CD4-positive, alpha-beta T cell (primary cell): ENCODE results near the gene SIX1. TPM values are rescaled to one million over a fixed set of nuclear protein-coding genes. Genes with fewer than 3 reads are reported as not detected.

Experiments
- ATAC-seq: fragments of 200-7000 bp; cut with Tn5 transposase; one replicate; pipeline ENCODE4 v1.10.0; 2022; ENCODE audit warnings: mild to moderate bottlenecking; ENCODE audit not compliant: poor library complexity
- CTCF ChIA-PET: fragments of 350-600 bp; sonication (Branson Sonifier 250); formaldehyde crosslinking; loops from one replicate; lab custom pipeline; 2021; ENCODE audit warnings: antibody characterized with exemption, inconsistent platforms; lab: Charles Lee
- POLR2A ChIA-PET: fragments of 350-600 bp; sonication (Branson Sonifier 250); formaldehyde crosslinking; loops from one replicate; lab custom pipeline; 2021; ENCODE audit warnings: antibody characterized with exemption, inconsistent platforms; lab: Charles Lee
- DNase-seq, 14 experiments: peaks; one replicate each; pipeline ENCODE4 v3.0.0-alpha.2; 2013 to 2020; ENCODE audit warnings: mixed read lengths in 2 of 14
- H3K27ac ChIP-seq, 2 donors: one replicate each; pipeline versions ENCODE4 v1.5.1 to v1.7.0; 2013; ENCODE audit warnings: low read length in 2 of 2, low read depth in 1 of 2, mild to moderate bottlenecking in 1 of 2
- H3K27me3 ChIP-seq, 2 experiments: 1 replicate in 1 of 2; 2 replicates in 1 of 2; pipeline versions ENCODE4 v1.6.1 to v1.7.0; 2013; ENCODE audit warnings: low read length in 2 of 2, control low read depth in 1 of 2, mild to moderate bottlenecking in 1 of 2, moderate library complexity in 1 of 2; ENCODE audit not compliant: insufficient read depth in 2 of 2, control insufficient read depth in 1 of 2
- H3K36me3 ChIP-seq: one replicate; pipeline ENCODE4 v1.6.1; 2013; ENCODE audit warnings: low read length, control low read depth; ENCODE audit not compliant: insufficient read depth
- H3K4me1 ChIP-seq: one replicate; pipeline ENCODE4 v1.6.1; 2013; ENCODE audit warnings: low read length, control low read depth; ENCODE audit not compliant: insufficient read depth
- H3K4me3 ChIP-seq: one replicate; pipeline ENCODE4 v1.5.1; 2013; ENCODE audit warnings: mild to moderate bottlenecking, low read length, moderate library complexity
- H3K9me3 ChIP-seq, 2 experiments: 1 replicate in 1 of 2; 2 replicates in 1 of 2; pipeline versions ENCODE4 v1.6.1 to v1.7.0; 2013; ENCODE audit warnings: low read length in 2 of 2, mild to moderate bottlenecking in 2 of 2, control low read depth in 1 of 2, moderate library complexity in 1 of 2; ENCODE audit not compliant: control insufficient read depth in 1 of 2, insufficient read depth in 1 of 2
- H3K27ac Mint-ChIP-seq: one replicate; pipeline ENCODE4 v1.8.0; 2020; ENCODE audit warnings: mixed read lengths
- H3K27me3 Mint-ChIP-seq: one replicate; pipeline ENCODE4 v1.8.0; 2021; ENCODE audit warnings: mixed read lengths
- H3K36me3 Mint-ChIP-seq: one replicate; pipeline ENCODE4 v1.8.0; 2021; ENCODE audit warnings: low read depth, mixed read lengths
- H3K4me1 Mint-ChIP-seq: one replicate; pipeline ENCODE4 v1.8.0; 2021; ENCODE audit warnings: low read depth, mixed read lengths
- H3K4me3 Mint-ChIP-seq: one replicate; pipeline ENCODE4 v1.8.0; 2020; ENCODE audit warnings: mild to moderate bottlenecking, mixed read lengths
- H3K9me3 Mint-ChIP-seq: one replicate; pipeline ENCODE4 v1.8.0; 2020; ENCODE audit warnings: mixed read lengths
- intact Hi-C, 2 experiments: fragments of 100-400 bp; cut with DNase I in 1 of 2; cut with micrococcal nuclease in 1 of 2; formaldehyde crosslinking; loops; one replicate each; pipeline versions ENCODE4 v1.15.1 to v1.9.0; 2023 to 2025; cut with DNase I, micrococcal nuclease
- total RNA-seq, 174 experiments: library from RNA in 2 of 174; stranded (reverse) in 2 of 174; gene quantifications; one replicate each; pipeline ENCODE4 v1.2.3 and lab custom pipeline; 2021 to 2026
- TF ChIP-seq, protein P1 (sequence below): fragments of 200-600 bp; IDR thresholded peaks from one replicate; pipeline ENCODE4 v1.8.0; 2022; ENCODE audit warnings: antibody characterized with exemption, mild to moderate bottlenecking

SIX1 gene
- total RNA-seq, 2 experiments from 2014 or later = not detected

DNA sequence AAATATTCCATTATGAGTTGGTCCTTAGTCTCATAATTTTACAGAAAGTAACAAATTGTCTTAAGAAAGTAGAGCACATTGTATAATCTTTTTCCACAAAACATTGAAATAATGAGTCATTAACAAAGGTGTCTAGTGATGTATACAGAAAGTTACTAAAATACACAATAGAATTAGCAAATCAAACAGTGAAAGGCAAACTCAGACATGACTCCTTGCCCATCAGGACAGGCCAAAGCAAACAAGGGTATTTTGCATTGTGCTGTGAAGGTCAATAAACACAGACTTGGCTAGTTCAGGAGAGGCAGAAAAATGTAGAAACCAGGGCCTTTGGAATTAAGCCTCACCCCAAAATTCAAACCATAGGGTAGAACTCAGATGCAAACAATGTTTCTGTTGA lies 37.6 kb upstream of the SIX1 start:
- POLR2A ChIA-PET = no interaction called here
- Mint-ChIP-seq H3K27me3 (peaks cover 31% of the 10 kb centered on the region), H3K36me3 (no peaks in the 10 kb centered on the region), H3K27ac (no peak overlapping the region), H3K9me3 (no peaks in the 10 kb centered on the region), H3K4me1 (no peaks in the 10 kb centered on the region), H3K4me3 (no peak overlapping the region)
- TF ChIP-seq, protein P1, sequence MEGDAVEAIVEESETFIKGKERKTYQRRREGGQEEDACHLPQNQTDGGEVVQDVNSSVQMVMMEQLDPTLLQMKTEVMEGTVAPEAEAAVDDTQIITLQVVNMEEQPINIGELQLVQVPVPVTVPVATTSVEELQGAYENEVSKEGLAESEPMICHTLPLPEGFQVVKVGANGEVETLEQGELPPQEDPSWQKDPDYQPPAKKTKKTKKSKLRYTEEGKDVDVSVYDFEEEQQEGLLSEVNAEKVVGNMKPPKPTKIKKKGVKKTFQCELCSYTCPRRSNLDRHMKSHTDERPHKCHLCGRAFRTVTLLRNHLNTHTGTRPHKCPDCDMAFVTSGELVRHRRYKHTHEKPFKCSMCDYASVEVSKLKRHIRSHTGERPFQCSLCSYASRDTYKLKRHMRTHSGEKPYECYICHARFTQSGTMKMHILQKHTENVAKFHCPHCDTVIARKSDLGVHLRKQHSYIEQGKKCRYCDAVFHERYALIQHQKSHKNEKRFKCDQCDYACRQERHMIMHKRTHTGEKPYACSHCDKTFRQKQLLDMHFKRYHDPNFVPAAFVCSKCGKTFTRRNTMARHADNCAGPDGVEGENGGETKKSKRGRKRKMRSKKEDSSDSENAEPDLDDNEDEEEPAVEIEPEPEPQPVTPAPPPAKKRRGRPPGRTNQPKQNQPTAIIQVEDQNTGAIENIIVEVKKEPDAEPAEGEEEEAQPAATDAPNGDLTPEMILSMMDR = no peak
- Histone ChIP-seq H3K27me3 (peaks cover 0 to 4% of the 10 kb centered on the region in 2 experiments), H3K9me3 (no peaks in the 10 kb centered on the region), H3K4me3 (no peak overlapping the region), H3K27ac (no peak overlapping the region), H3K4me1 (no peaks in the 10 kb centered on the region), H3K36me3 (no peaks in the 10 kb centered on the region)
- intact Hi-C loops = no loop called here
- CTCF ChIA-PET = no interaction called here
- DNase-seq = no peak
- ATAC-seq = no peak

GRCh38 chr14:60684203-60684602 lies 34.9 kb upstream of the SIX1 start:
- POLR2A ChIA-PET = no interaction called here
- H3K9me3 Mint-ChIP-seq = no peaks in the 10 kb centered on the region
- CTCF ChIA-PET = no interaction called here
- Histone ChIP-seq H3K9me3 (no peaks in the 10 kb centered on the region), H3K4me1 (no peaks in the 10 kb centered on the region), H3K27me3 (peaks cover 0 to 4% of the 10 kb centered on the region in 2 experiments), H3K27ac (no peak overlapping the region), H3K36me3 (no peaks in the 10 kb centered on the region), H3K4me3 (no peak overlapping the region)
- no peak overlapping the region for H3K27ac Mint-ChIP-seq
- intact Hi-C loops = no loop called here
- H3K36me3 Mint-ChIP-seq = no peaks in the 10 kb centered on the region
- TF ChIP-seq, protein P1 = no peak
- peaks cover 40% of the 10 kb centered on the region for H3K27me3 Mint-ChIP-seq
- no peak for DNase-seq
- no peaks in the 10 kb centered on the region for H3K4me1 Mint-ChIP-seq
- ATAC-seq = no peak
- no peak overlapping the region for H3K4me3 Mint-ChIP-seq

DNA sequence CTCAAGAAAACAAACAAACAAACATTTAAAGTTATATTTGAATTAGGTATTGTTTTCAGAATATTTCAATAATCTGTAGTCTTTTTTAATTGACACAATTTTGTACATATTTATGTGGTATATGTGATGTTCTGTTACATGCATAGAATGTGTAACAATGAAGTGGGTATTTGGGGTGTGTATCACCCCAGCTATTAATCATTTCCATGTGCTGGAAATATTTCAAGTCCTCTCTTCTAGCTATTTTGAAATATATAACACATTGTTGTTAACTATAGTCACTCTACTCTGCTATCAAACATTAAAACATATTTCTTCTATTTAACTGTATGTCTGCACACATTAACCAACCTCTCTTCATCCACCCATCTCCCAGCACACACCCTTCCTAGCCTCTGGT lies 32.0 kb upstream of the SIX1 start:
- TF ChIP-seq, protein P1 = no peak
- no peak overlapping the region for H3K4me3 Mint-ChIP-seq
- intact Hi-C loops = no loop called here

More for the DNA sequence above, 32.0 kb upstream of the SIX1 start:
- Mint-ChIP-seq H3K4me1 (no peaks in the 10 kb centered on the region), H3K36me3 (no peaks in the 10 kb centered on the region), H3K27ac (no peak overlapping the region), H3K27me3 (peaks cover 46% of the 10 kb centered on the region), H3K9me3 (no peaks in the 10 kb centered on the region)
- peaks cover 0 to 4% of the 10 kb centered on the region in 2 experiments for H3K27me3 ChIP-seq
- H3K36me3 ChIP-seq = no peaks in the 10 kb centered on the region
- no peak overlapping the region for H3K4me3 ChIP-seq
- ATAC-seq (no peak), DNase-seq (no peak)
- POLR2A ChIA-PET = no interaction called here
- no peaks in the 10 kb centered on the region for H3K9me3 ChIP-seq
- no peak overlapping the region for H3K27ac ChIP-seq
- CTCF ChIA-PET = no interaction called here
- H3K4me1 ChIP-seq = no peaks in the 10 kb centered on the region
